Natural killer cell (primary cell): Measurements from ENCODE around the gene ACTG1. TPM values are rescaled to one million over a fixed set of nuclear protein-coding genes. Genes with fewer than 3 reads are reported as not detected.

ENCODE experiments used
- ATAC-seq, 3 donors: fragments of 150-1000 bp in 2 of 3; fragments of 200-7000 bp in 1 of 3; cut with Tn5 transposase; 1 replicate in 1 of 3; 2 replicates in 2 of 3; pipeline ENCODE4 v1.10.0; 2021; ENCODE audit warnings: mild to moderate bottlenecking in 2 of 3, moderate library complexity in 2 of 3
- DNase-seq, 2 donors: peaks; one replicate each; pipeline versions ENCODE4 v3.0.0 to v3.0.0-alpha.2; 2013 to 2021; ENCODE audit warnings: mixed read lengths in 1 of 2
- H3K27ac ChIP-seq: one replicate; pipeline ENCODE4 v1.5.1; 2013; ENCODE audit warnings: mild to moderate bottlenecking, low read length
- H3K27me3 ChIP-seq: one replicate; pipeline ENCODE4 v1.6.1; 2013; ENCODE audit warnings: low read length; ENCODE audit not compliant: control insufficient read depth, insufficient read depth
- H3K36me3 ChIP-seq: one replicate; pipeline ENCODE4 v1.6.1; 2013; ENCODE audit warnings: low read length; ENCODE audit not compliant: control insufficient read depth, insufficient read depth
- H3K4me1 ChIP-seq: one replicate; pipeline ENCODE4 v1.6.1; 2013; ENCODE audit warnings: low read length; ENCODE audit not compliant: control insufficient read depth, insufficient read depth
- H3K4me3 ChIP-seq: one replicate; pipeline ENCODE4 v1.5.1; 2013; ENCODE audit warnings: low read length
- H3K9me3 ChIP-seq: one replicate; pipeline ENCODE4 v1.6.1; 2013; ENCODE audit warnings: low read length; ENCODE audit not compliant: control insufficient read depth, insufficient read depth
- H3K27ac Mint-ChIP-seq, 2 donors: one replicate each; pipeline ENCODE4 v1.8.0; 2022; ENCODE audit warnings: mild to moderate bottlenecking in 2 of 2, mixed read lengths in 2 of 2, moderate library complexity in 1 of 2
- H3K27me3 Mint-ChIP-seq, 2 donors: one replicate each; pipeline ENCODE4 v1.8.0; 2022; ENCODE audit warnings: low read depth in 2 of 2, mixed read lengths in 2 of 2
- H3K36me3 Mint-ChIP-seq: one replicate; pipeline ENCODE4 v1.8.0; 2022; ENCODE audit warnings: mixed read lengths
- H3K4me1 Mint-ChIP-seq, 2 donors: one replicate each; pipeline ENCODE4 v1.8.0; 2022; ENCODE audit warnings: mixed read lengths in 2 of 2
- H3K4me3 Mint-ChIP-seq: one replicate; pipeline ENCODE4 v1.8.0; 2022; ENCODE audit warnings: mild to moderate bottlenecking, moderate library complexity, mixed read lengths
- H3K9me3 Mint-ChIP-seq, 2 donors: one replicate each; pipeline ENCODE4 v1.8.0; 2022; ENCODE audit warnings: mixed read lengths in 2 of 2
- WGBS: methylation state at CpG from one replicate; pipeline ENCODE4 v1.1.7; 2013; ENCODE audit warnings: missing lambda C conversion rate; ENCODE audit not compliant: insufficient coverage; 5-methylcytosine and 5-hydroxymethylcytosine counted together
- intact Hi-C: fragments of 100-400 bp; cut with micrococcal nuclease; formaldehyde crosslinking; loops from one replicate; pipeline ENCODE4 v1.14.2; 2022
- total RNA-seq, 4 donors: library from RNA; stranded (reverse); fragments of 120-200 nt in 1 of 4; gene quantifications; one replicate each; pipeline versions ENCODE4 v1.2.3 to v1.2.4, GENCODE V29; 2013 to 2022
- TF ChIP-seq, protein P1 (sequence below): fragments of 200-600 bp; IDR thresholded peaks from one replicate; pipeline ENCODE4 v1.8.0; 2022; ENCODE audit warnings: antibody characterized with exemption

ACTG1 gene
- total RNA-seq, 3 donors from 2014 or later (not counting 1 experiment from before 2014, with no cell fraction given) = 1,401 to 1,901 (median 1,735) TPM

DNA sequence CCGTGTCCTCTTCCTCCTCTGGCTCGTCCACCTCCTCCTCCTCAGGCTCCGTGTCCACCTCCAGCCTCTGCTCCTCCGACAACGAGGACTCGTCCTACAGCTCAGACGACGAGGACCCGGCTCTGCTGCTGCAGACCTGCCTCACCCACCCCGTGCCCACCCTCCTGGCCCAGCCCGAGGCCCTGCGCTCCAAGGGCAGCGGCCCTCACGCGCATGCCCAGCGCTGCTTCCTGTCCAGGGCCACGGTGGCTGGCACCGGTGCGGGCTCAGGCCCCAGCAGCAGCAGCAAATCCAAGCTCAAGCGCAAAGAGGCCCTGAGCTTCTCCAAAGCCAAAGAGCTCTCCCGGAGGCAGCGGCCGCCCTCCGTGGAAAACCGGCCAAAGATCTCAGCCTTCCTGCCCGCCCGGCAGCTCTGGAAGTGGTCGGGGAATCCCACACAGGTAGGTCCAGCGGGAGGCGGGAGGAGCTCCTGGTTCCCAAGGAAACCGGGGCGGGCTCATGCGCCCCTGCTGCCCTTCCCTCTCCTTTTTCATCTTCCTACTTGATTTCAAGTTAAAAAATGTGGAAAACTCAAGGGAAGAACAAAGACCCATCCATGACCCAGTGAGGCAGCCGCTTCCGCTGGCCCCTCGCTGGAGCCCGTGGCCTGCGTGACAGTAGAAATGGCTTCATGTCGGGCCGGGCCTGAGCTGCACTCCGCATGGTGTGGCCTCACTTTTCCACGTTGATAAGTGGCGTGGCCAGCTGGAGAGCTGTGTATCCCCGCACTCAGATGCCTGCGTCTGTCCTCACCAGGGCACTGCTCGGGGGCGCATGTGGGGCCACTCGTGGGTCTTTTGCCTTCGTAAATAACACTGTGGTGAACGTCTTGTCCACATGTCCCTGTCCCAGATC lies 50.7 kb downstream of the ACTG1 start:
- H3K9me3 ChIP-seq = no peaks in the 10 kb centered on the region
- H3K4me1 ChIP-seq = peaks cover 27% of the 10 kb centered on the region
- no peaks in the 10 kb centered on the region for H3K36me3 Mint-ChIP-seq
- ATAC-seq (no peak), DNase-seq (no peak)
- H3K9me3 Mint-ChIP-seq = no peaks in the 10 kb centered on the region
- H3K27me3 ChIP-seq = peaks cover 4% of the 10 kb centered on the region
- H3K36me3 ChIP-seq = no peaks in the 10 kb centered on the region
- H3K4me3 ChIP-seq = no peak overlapping the region
- TF ChIP-seq, protein P1, sequence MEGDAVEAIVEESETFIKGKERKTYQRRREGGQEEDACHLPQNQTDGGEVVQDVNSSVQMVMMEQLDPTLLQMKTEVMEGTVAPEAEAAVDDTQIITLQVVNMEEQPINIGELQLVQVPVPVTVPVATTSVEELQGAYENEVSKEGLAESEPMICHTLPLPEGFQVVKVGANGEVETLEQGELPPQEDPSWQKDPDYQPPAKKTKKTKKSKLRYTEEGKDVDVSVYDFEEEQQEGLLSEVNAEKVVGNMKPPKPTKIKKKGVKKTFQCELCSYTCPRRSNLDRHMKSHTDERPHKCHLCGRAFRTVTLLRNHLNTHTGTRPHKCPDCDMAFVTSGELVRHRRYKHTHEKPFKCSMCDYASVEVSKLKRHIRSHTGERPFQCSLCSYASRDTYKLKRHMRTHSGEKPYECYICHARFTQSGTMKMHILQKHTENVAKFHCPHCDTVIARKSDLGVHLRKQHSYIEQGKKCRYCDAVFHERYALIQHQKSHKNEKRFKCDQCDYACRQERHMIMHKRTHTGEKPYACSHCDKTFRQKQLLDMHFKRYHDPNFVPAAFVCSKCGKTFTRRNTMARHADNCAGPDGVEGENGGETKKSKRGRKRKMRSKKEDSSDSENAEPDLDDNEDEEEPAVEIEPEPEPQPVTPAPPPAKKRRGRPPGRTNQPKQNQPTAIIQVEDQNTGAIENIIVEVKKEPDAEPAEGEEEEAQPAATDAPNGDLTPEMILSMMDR = no peak
- no peak overlapping the region for H3K27ac ChIP-seq
- H3K27ac Mint-ChIP-seq = no peak overlapping the region
- intact Hi-C loops = no loop called here
- no peak overlapping the region for H3K4me3 Mint-ChIP-seq
- H3K4me1 Mint-ChIP-seq = peaks cover 0 to 17% of the 10 kb centered on the region in 2 donors
- H3K27me3 Mint-ChIP-seq = peaks cover 0 to 9% of the 10 kb centered on the region in 2 donors
- WGBS = 87% methylated on average over 50 of the region's 50 CpGs

DNA sequence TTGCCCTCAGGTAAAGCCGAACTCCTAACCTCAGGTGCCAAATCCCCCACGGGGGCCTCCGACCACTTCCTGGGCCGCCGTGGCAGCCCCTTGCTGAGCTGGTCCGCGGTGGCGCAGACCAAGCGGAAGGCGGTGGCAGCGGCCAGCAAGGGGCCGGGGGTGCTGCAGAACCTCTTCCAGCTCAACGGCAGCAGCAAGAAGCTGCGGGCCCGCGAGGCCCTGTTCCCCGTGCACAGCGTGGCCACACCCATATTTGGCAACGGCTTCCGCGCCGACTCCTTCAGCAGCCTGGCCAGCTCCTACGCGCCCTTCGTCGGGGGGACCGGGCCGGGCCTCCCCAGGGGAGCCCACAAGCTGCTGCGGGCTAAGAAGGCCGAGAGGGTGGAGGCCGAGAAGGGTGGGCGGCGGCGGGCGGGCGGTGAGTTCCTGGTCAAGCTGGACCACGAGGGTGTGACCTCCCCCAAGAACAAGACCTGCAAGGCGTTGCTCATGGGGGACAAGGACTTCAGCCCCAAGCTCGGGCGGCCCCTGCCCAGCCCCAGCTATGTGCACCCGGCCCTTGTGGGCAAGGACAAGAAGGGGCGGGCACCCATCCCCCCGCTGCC lies 51.6 kb downstream of the ACTG1 start:
- peaks cover 7% of the 10 kb centered on the region for H3K27me3 ChIP-seq
- 29% methylated on average over 43 of the region's 43 CpGs for WGBS
- H3K9me3 ChIP-seq = no peaks in the 10 kb centered on the region
- intact Hi-C loops = no loop called here
- no peak overlapping the region for H3K4me3 ChIP-seq
- H3K27ac Mint-ChIP-seq = no peak overlapping the region
- H3K9me3 Mint-ChIP-seq = no peaks in the 10 kb centered on the region
- peak overlapping the region; percentile 17 for H3K4me3 Mint-ChIP-seq
- no peaks in the 10 kb centered on the region for H3K36me3 Mint-ChIP-seq
- no peaks in the 10 kb centered on the region for H3K36me3 ChIP-seq
- TF ChIP-seq, protein P1 = no peak
- ATAC-seq (peak in 2 of 3 donors; percentile 56 to 65), DNase-seq (peak in 1 of 2 donors; percentile 38)
- H3K27me3 Mint-ChIP-seq = peaks cover 0 to 12% of the 10 kb centered on the region in 2 donors
- no peak overlapping the region for H3K27ac ChIP-seq
- H3K4me1 Mint-ChIP-seq = peaks cover 5 to 25% of the 10 kb centered on the region in 2 donors
- peaks cover 35% of the 10 kb centered on the region for H3K4me1 ChIP-seq

Other genes with a start within 250 kb of the ACTG1 start
- gene SLC38A10, start 217.5 kb downstream of the ACTG1 start, total RNA-seq = 100 to 1,000 TPM in 1 of 3 donors, 10 to 100 TPM in 2; 72.2 to 104 (median 90.5) TPM
- 10 to 100 TPM in 1 of 3 donors, 1 to 10 TPM in 2; 2.9 to 17.3 (median 5.7) TPM for gene BAHCC1, start 117.3 kb downstream of the ACTG1 start, total RNA-seq
- gene FSCN2, start 15.6 kb upstream of the ACTG1 start, total RNA-seq = 1 to 10 TPM in 2 of 3 donors, under 1 TPM in 1; 0.26 to 2.6 (median 1.0) TPM
- 10 to 100 TPM; 31.8 to 34.5 (median 33.1) TPM for gene FAAP100, start 39.6 kb upstream of the ACTG1 start, total RNA-seq
- 100 to 1,000 TPM in 1 of 3 donors, 10 to 100 TPM in 2; 96.2 to 117 (median 99.1) TPM for gene NPLOC4, start 124.3 kb upstream of the ACTG1 start, total RNA-seq
- gene TSPAN10, start 124.4 kb upstream of the ACTG1 start, total RNA-seq = under 1 TPM; 0.24 to 0.35 (median 0.29) TPM
- gene PDE6G, start 143.7 kb upstream of the ACTG1 start, total RNA-seq = 10 to 100 TPM; 21.9 to 42.8 (median 26.6) TPM
- gene OXLD1, start 153.8 kb upstream of the ACTG1 start, total RNA-seq = 10 to 100 TPM; 29.9 to 35.0 (median 32.4) TPM
- gene CCDC137, start 153.9 kb upstream of the ACTG1 start, total RNA-seq = 10 to 100 TPM; 15.6 to 24.2 (median 22.1) TPM
- 10 to 100 TPM; 23.3 to 47.9 (median 39.3) TPM for gene ARL16, start 171.0 kb upstream of the ACTG1 start, total RNA-seq
- gene HGS, start 171.2 kb upstream of the ACTG1 start, total RNA-seq = 100 to 1,000 TPM; 179 to 186 (median 181) TPM
- 10 to 100 TPM; 16.3 to 24.4 (median 17.5) TPM for gene MRPL12, start 190.6 kb upstream of the ACTG1 start, total RNA-seq
- gene SLC25A10, start 199.5 kb upstream of the ACTG1 start, total RNA-seq = 1 to 10 TPM; 5.7 to 6.3 (median 5.8) TPM